Measurements from ENCODE around the gene RBL2. TPM values are rescaled to one million over a fixed set of nuclear protein-coding genes. Genes with fewer than 3 reads are reported as not detected.
"Not testable (repeated sequence)": the region's sequence is repeated elsewhere in the genome, so short reads cannot be mapped to it uniquely, and the experiment has no call there.

RBL2 gene
- polyA plus RNA-seq, 3 donors: 35.2 to 42.7 (median 39.3) TPM

GRCh38 chr16:53502331-53503269 lies 68.3 kb downstream of the RBL2 start, which contains the start of gene AKTIP:
Gene AKTIP, minus strand, starts transcription at chr16:53503209. Its CDS starts 2,950 bp downstream, at chr16:53500259.
- WGBS, 3 donors: 0% methylated on average over 68 to 76 of the region's 76 CpGs
- peak within 1 kb of the TSS; percentile 83 for H3K27ac ChIP-seq (ENCODE audit: low read depth, low read length)

GRCh38 chr16:53503270-53503923 lies 69.1 kb downstream of the RBL2 start:
- WGBS, 3 donors: 0% methylated on average over 46 of the region's 46 CpGs
- H3K27ac ChIP-seq (ENCODE audit: low read depth, low read length): peak overlapping the region; percentile 83

GRCh38 chr16:53503991-53504663 lies 69.9 kb downstream of the RBL2 start:
- peak overlapping the region; percentile 83 for H3K27ac ChIP-seq (ENCODE audit: low read depth, low read length)
- WGBS, 3 donors: 4 to 7% (median 5%) methylated on average over 13 to 15 of the region's 15 CpGs

GRCh38 chr16:53504665-53505064 lies 70.4 kb downstream of the RBL2 start:
- 70 to 77% (median 73%) methylated on average over 7 of the region's 7 CpGs for WGBS, 3 donors
- H3K27ac ChIP-seq (ENCODE audit: low read depth, low read length): no peak overlapping the region

GRCh38 chr16:53506254-53506653 lies 72.0 kb downstream of the RBL2 start:
- no peak overlapping the region for H3K27ac ChIP-seq (ENCODE audit: low read depth, low read length)
- WGBS, 3 donors: 81 to 98% (median 96%) methylated on average over 3 of the region's 3 CpGs

GRCh38 chr16:53507464-53508179 lies 73.4 kb downstream of the RBL2 start:
- H3K27ac ChIP-seq (ENCODE audit: low read depth, low read length): no peak overlapping the region
- 84 to 91% (median 87%) methylated on average over 12 of the region's 12 CpGs for WGBS, 3 donors

- WGBS, 3 donors: 28 to 39% (median 33%) methylated on average over 29 of the region's 29 CpGs
- no peak overlapping the region for H3K27ac ChIP-seq (ENCODE audit: low read depth, low read length)
These were observed 75.8 kb downstream of the RBL2 start for GRCh38 chr16:53509906-53510703.

GRCh38 chr16:53510704-53511070 lies 76.4 kb downstream of the RBL2 start:
- WGBS, 3 donors: 26 to 49% (median 48%) methylated on average over 2 of the region's 2 CpGs
- H3K27ac ChIP-seq (ENCODE audit: low read depth, low read length): no peak overlapping the region

GRCh38 chr16:53511084-53511402 lies 76.8 kb downstream of the RBL2 start:
- WGBS, 3 donors: 79 to 88% (median 87%) methylated on average over 6 of the region's 6 CpGs

GRCh38 chr16:53511403-53512280 lies 77.4 kb downstream of the RBL2 start:
- 51 to 80% (median 79%) methylated on average over 12 of the region's 12 CpGs for WGBS, 3 donors
- H3K27ac ChIP-seq (ENCODE audit: low read depth, low read length): no peak overlapping the region

More at GRCh38 chr16:53511084-53511402, 76.8 kb downstream of the RBL2 start:
- no peak overlapping the region for H3K27ac ChIP-seq (ENCODE audit: low read depth, low read length)

- H3K27ac ChIP-seq (ENCODE audit: low read depth, low read length): not testable (repeated sequence)
- 90 to 94% (median 91%) methylated on average over 1 of the region's 1 CpG for WGBS, 3 donors
These were observed 78.5 kb downstream of the RBL2 start for GRCh38 chr16:53512795-53513194.

GRCh38 chr16:53515259-53515658 lies 81.0 kb downstream of the RBL2 start:
- 77 to 92% (median 78%) methylated on average over 6 of the region's 6 CpGs for WGBS, 3 donors
- H3K27ac ChIP-seq (ENCODE audit: low read depth, low read length): no peak overlapping the region

- WGBS, 3 donors: 82 to 88% (median 83%) methylated on average over 2 of the region's 2 CpGs
- H3K27ac ChIP-seq (ENCODE audit: low read depth, low read length): no peak overlapping the region
These were observed 81.5 kb downstream of the RBL2 start for GRCh38 chr16:53515811-53516210.

GRCh38 chr16:53517851-53518250 lies 83.6 kb downstream of the RBL2 start:
- no peak overlapping the region for H3K27ac ChIP-seq (ENCODE audit: low read depth, low read length)

GRCh38 chr16:53518550-53519416 lies 84.5 kb downstream of the RBL2 start:
- 37 to 71% (median 42%) methylated on average over 19 of the region's 19 CpGs for WGBS, 3 donors
- H3K27ac ChIP-seq (ENCODE audit: low read depth, low read length): peak overlapping the region; percentile 57

More at GRCh38 chr16:53517851-53518250, 83.6 kb downstream of the RBL2 start:
- 84 to 95% (median 87%) methylated on average over 4 of the region's 4 CpGs for WGBS, 3 donors

Measured in adipose tissue (tissue), 3 donors.